Measurements from ENCODE around the gene ARHGEF1. TPM values are rescaled to one million over a fixed set of nuclear protein-coding genes. Genes with fewer than 3 reads are reported as not detected.
"Not testable (repeated sequence)": the region's sequence is repeated elsewhere in the genome, so short reads cannot be mapped to it uniquely, and the experiment has no call there.

ARHGEF1 gene
- total and polyA plus RNA-seq, 7 experiments from 2014 or later: 184 to 1,236 (median 1,084) TPM

DNA sequence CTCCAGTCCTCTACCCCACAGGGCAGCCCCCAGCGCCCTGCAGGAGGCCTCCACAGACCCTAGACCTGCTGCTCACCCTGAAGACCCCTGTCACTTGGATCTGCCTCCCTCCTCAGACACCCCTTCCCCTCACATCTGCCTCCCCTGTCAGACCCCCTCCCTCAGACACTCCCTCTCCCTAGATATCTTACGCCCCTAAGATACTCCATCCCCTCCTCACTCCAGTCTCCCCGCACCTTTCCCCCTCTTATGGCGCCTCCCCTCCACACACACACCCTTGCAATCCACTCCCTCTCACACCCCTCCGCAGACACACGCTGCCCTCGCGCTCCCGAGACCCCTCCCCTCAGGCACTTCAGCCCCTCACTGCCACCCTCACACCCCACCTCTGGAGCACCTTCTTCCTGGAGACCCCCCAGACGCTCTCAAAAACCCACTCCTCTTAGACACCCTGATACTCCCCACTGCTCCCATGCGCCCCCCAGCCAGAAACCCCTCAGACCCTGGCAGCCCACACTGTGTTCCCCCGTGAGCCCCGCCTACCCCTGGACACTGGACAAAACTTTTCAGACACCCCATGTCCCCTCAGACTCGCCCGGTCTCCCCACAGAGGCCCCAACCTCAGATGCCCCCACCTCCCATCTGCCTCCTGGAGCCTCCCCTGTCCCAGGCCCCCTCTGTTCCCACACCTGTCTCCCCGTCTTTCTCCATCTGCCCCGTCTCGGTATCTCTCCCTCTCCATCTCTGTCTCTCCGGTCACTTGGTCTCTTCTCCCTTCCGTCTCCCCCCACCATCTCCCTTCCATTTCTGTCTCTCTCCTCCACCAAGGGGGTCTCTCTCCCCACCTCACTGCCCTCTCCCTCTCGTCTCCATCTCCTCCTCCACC lies 30.8 kb downstream of the ARHGEF1 start:
- CTCF ChIA-PET: no interaction called here
- Histone ChIP-seq H3K27ac (ENCODE audit: low read depth, low read length) (no peak overlapping the region), H3K9me3 (ENCODE audit: control insufficient read depth in 2 of 3, low read length in 3 of 3) (no peaks in the 10 kb centered on the region), H3K27me3 (ENCODE audit: control insufficient read depth in 2 of 2, insufficient read depth in 2 of 2, low read length in 2 of 2) (peaks cover 0 to 23% of the 10 kb centered on the region in 2 donors), H3K36me3 (ENCODE audit: control insufficient read depth in 2 of 3, insufficient read depth in 3 of 3, low read length in 3 of 3) (peaks cover 0 to 5% (median 0%) of the 10 kb centered on the region in 3 experiments), H3K4me3 (ENCODE audit: low read length) (no peak overlapping the region), H3K4me1 (ENCODE audit: control insufficient read depth in 2 of 2, insufficient read depth in 2 of 2, low read length in 2 of 2) (peaks cover 20 to 53% of the 10 kb centered on the region in 2 donors)
- ATAC-seq: no peak
- Mint-ChIP-seq H3K27me3 (peaks cover 0 to 28% (median 0%) of the 10 kb centered on the region in 5 donors), H3K9me3 (peaks cover 0 to 5% (median 0%) of the 10 kb centered on the region in 11 donors), H3K36me3 (peaks cover 0 to 21% (median 0%) of the 10 kb centered on the region in 5 donors), H3K27ac (peak overlapping the region in 5 of 9 donors; percentile 35 to 67 (median 52)), H3K4me1 (peaks cover 15 to 43% (median 31%) of the 10 kb centered on the region in 7 donors), H3K4me3 (peak overlapping the region in 7 of 10 donors; percentile 43 to 71 (median 51))
- POLR2A ChIA-PET: no interaction called here
- DNase-seq: no peak
- intact Hi-C loops (cut with micrococcal nuclease): loop anchor here in 1 of 2 donors (2.0 kb wide), 2 partner anchors 13 to 37 kb away; no protein-coding TSS in a partner anchor

- peak overlapping the region in 5 of 9 donors; percentile 31 to 67 (median 52) for H3K27ac Mint-ChIP-seq
- POLR2A ChIA-PET: not testable (repeated sequence)
These were observed 31.4 kb downstream of the ARHGEF1 start for GRCh38 chr19:41914424-41914834.

GRCh38 chr19:41915021-41915775 lies 32.2 kb downstream of the ARHGEF1 start:
- intact Hi-C loops (cut with micrococcal nuclease): loop anchor here in 1 of 2 donors (2.0 kb wide), 1 partner anchor 36 kb away; no protein-coding TSS in a partner anchor

More at GRCh38 chr19:41914424-41914834, 31.4 kb downstream of the ARHGEF1 start:
- ATAC-seq; DNase-seq; H3K4me3 ChIP-seq (ENCODE audit: low read length); H3K36me3 ChIP-seq (ENCODE audit: control insufficient read depth in 2 of 3, insufficient read depth in 3 of 3, low read length in 3 of 3); H3K9me3 Mint-ChIP-seq; H3K27ac ChIP-seq (ENCODE audit: low read depth, low read length); H3K9me3 ChIP-seq (ENCODE audit: control insufficient read depth in 2 of 3, low read length in 3 of 3); CTCF ChIA-PET: not testable (repeated sequence)
- intact Hi-C loops (cut with micrococcal nuclease): loop anchor here in 1 of 2 donors (2.0 kb wide), 1 partner anchor 36 kb away; no protein-coding TSS in a partner anchor
- peaks cover 0 to 23% of the 10 kb centered on the region in 2 donors for H3K27me3 ChIP-seq (ENCODE audit: control insufficient read depth in 2 of 2, insufficient read depth in 2 of 2, low read length in 2 of 2)
- H3K4me1 Mint-ChIP-seq: peaks cover 15 to 43% (median 31%) of the 10 kb centered on the region in 7 donors
- peaks cover 0 to 26% (median 0%) of the 10 kb centered on the region in 5 donors for H3K27me3 Mint-ChIP-seq
- peaks cover 20 to 53% of the 10 kb centered on the region in 2 donors for H3K4me1 ChIP-seq (ENCODE audit: control insufficient read depth in 2 of 2, insufficient read depth in 2 of 2, low read length in 2 of 2)
- H3K36me3 Mint-ChIP-seq: peaks cover 0 to 17% (median 0%) of the 10 kb centered on the region in 5 donors
- H3K4me3 Mint-ChIP-seq: peak overlapping the region in 7 of 10 donors; percentile 42 to 71 (median 44)

DNA sequence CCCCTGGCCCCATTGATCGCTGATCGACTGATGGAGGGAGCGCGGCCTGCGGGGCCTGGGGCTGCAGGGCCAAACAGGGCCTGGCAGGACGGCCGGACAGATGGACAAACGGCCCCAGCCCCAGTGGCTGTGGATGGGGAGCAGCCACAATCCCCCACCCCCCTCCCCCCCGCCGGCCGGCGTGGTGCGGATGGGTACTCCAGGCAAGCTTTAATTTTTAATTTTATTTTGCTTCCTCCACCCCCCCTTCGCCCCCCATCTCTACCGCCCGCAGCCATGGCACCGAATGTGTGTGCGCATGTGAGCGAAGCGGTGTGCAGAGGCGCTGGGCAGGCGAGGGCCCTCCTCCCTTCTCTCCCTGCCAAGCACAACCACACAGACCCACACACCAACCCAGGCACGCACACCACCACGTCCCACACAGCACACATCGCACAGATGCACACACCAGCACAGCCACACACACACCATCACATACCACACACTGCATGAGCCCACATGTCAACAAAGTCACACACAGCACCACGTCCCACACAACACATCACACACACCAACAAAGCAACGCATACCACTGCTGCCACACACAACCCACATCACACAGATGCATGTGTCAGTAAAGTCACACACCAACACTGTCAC lies 32.9 kb downstream of the ARHGEF1 start:
- H3K4me3 ChIP-seq (ENCODE audit: low read length): peak overlapping the region; percentile 45
- H3K27me3 ChIP-seq (ENCODE audit: control insufficient read depth in 2 of 2, insufficient read depth in 2 of 2, low read length in 2 of 2): peaks cover 0 to 23% of the 10 kb centered on the region in 2 donors
- Mint-ChIP-seq H3K27me3 (peaks cover 0 to 23% (median 0%) of the 10 kb centered on the region in 5 donors), H3K36me3 (peaks cover 0 to 9% (median 0%) of the 10 kb centered on the region in 5 donors), H3K27ac (no peak overlapping the region), H3K4me1 (peaks cover 15 to 34% (median 25%) of the 10 kb centered on the region in 7 donors), H3K9me3 (peaks cover 0 to 5% (median 0%) of the 10 kb centered on the region in 11 donors), H3K4me3 (no peak overlapping the region)
- no peaks in the 10 kb centered on the region for H3K36me3 ChIP-seq (ENCODE audit: control insufficient read depth in 2 of 3, insufficient read depth in 3 of 3, low read length in 3 of 3)
- H3K9me3 ChIP-seq (ENCODE audit: control insufficient read depth in 2 of 3, low read length in 3 of 3): no peaks in the 10 kb centered on the region
- DNase-seq (peak in 3 of 9 donors; percentile 32 to 42 (median 39)), ATAC-seq (peak; percentile 25)
- ChIA-PET CTCF (no interaction called here), POLR2A (no interaction called here)
- H3K27ac ChIP-seq (ENCODE audit: low read depth, low read length): no peak overlapping the region
- intact Hi-C loops (cut with micrococcal nuclease): loop anchor here (1.0 to 2.0 kb wide), 3 partner anchors 12 to 35 kb away; partner anchors contain the start of gene ERFL (in 1 of the 2)
- H3K4me1 ChIP-seq (ENCODE audit: control insufficient read depth in 2 of 2, insufficient read depth in 2 of 2, low read length in 2 of 2): peaks cover 20 to 46% of the 10 kb centered on the region in 2 donors

More at GRCh38 chr19:41915021-41915775, 32.2 kb downstream of the ARHGEF1 start:
- peaks cover 0 to 5% (median 0%) of the 10 kb centered on the region in 11 donors for H3K9me3 Mint-ChIP-seq
- POLR2A ChIA-PET: no interaction called here
- no peak overlapping the region for H3K4me3 Mint-ChIP-seq
- H3K4me1 Mint-ChIP-seq: peaks cover 15 to 41% (median 31%) of the 10 kb centered on the region in 7 donors
- peaks cover 0 to 26% (median 0%) of the 10 kb centered on the region in 5 donors for H3K27me3 Mint-ChIP-seq
- CTCF ChIA-PET: no interaction called here
- ATAC-seq (no peak), DNase-seq (peak in 2 of 9 donors; percentile 25 to 35)
- Histone ChIP-seq H3K4me1 (ENCODE audit: control insufficient read depth in 2 of 2, insufficient read depth in 2 of 2, low read length in 2 of 2) (peaks cover 20 to 53% of the 10 kb centered on the region in 2 donors), H3K36me3 (ENCODE audit: control insufficient read depth in 2 of 3, insufficient read depth in 3 of 3, low read length in 3 of 3) (no peaks in the 10 kb centered on the region), H3K27me3 (ENCODE audit: control insufficient read depth in 2 of 2, insufficient read depth in 2 of 2, low read length in 2 of 2) (peaks cover 0 to 23% of the 10 kb centered on the region in 2 donors), H3K27ac (ENCODE audit: low read depth, low read length) (no peak overlapping the region), H3K4me3 (ENCODE audit: low read length) (peak overlapping the region; percentile 45), H3K9me3 (ENCODE audit: control insufficient read depth in 2 of 3, low read length in 3 of 3) (no peaks in the 10 kb centered on the region)
- peak overlapping the region in 1 of 9 donors; percentile 63 for H3K27ac Mint-ChIP-seq
- peaks cover 0 to 16% (median 0%) of the 10 kb centered on the region in 5 donors for H3K36me3 Mint-ChIP-seq

GRCh38 chr19:41917676-41918075 lies 34.7 kb downstream of the ARHGEF1 start:
- ChIA-PET CTCF (no interaction called here), POLR2A (interaction anchor here (0.7 to 1.1 kb wide), 2 partner anchors 30 to 34 kb away, joined by 3 to 5 read pairs; partner anchors contain the start of gene ARHGEF1)
- H3K9me3 ChIP-seq (ENCODE audit: control insufficient read depth in 2 of 3, low read length in 3 of 3): no peaks in the 10 kb centered on the region
- Mint-ChIP-seq H3K4me1 (peaks cover 14 to 28% (median 20%) of the 10 kb centered on the region in 7 donors), H3K4me3 (no peak overlapping the region), H3K27ac (no peak overlapping the region), H3K36me3 (peaks cover 0 to 6% (median 0%) of the 10 kb centered on the region in 5 donors), H3K9me3 (no peaks in the 10 kb centered on the region), H3K27me3 (peaks cover 0 to 14% (median 6%) of the 10 kb centered on the region in 5 donors)
- intact Hi-C loops (cut with micrococcal nuclease): no loop called here
- no peak overlapping the region for H3K4me3 ChIP-seq (ENCODE audit: low read length)
- H3K27me3 ChIP-seq (ENCODE audit: control insufficient read depth in 2 of 2, insufficient read depth in 2 of 2, low read length in 2 of 2): peaks cover 0 to 23% of the 10 kb centered on the region in 2 donors
- H3K36me3 ChIP-seq (ENCODE audit: control insufficient read depth in 2 of 3, insufficient read depth in 3 of 3, low read length in 3 of 3): no peaks in the 10 kb centered on the region
- peaks cover 11 to 48% of the 10 kb centered on the region in 2 donors for H3K4me1 ChIP-seq (ENCODE audit: control insufficient read depth in 2 of 2, insufficient read depth in 2 of 2, low read length in 2 of 2)
- ATAC-seq (no peak), DNase-seq (no peak)
- no peak overlapping the region for H3K27ac ChIP-seq (ENCODE audit: low read depth, low read length)

All from naive thymus-derived CD4-positive, alpha-beta T cell (primary cell).